SK-MEL-5 (cell line): ENCODE measurements around the gene TRIM28. TPM values are rescaled to one million over a fixed set of nuclear protein-coding genes. Genes with fewer than 3 reads are reported as not detected.

ENCODE experiments used
- DNase-seq: peaks from one replicate; pipeline ENCODE4 v3.0.0-alpha.2; 2016; ENCODE audit warnings: low read depth, low spot score
- in situ Hi-C: cut with HindIII; loops from 2 replicates; pipeline ENCODE4 v1.10.0; 2016; ENCODE audit warnings: low sequenced_read_pairs, high pct_unique_total_duplicates, low pct_unique_long_range_greater_than_20kb
- small RNA-seq, 2 experiments: library from RNA; depleted of rRNA; stranded (forward); fragments of <200 nt; gene quantifications; one replicate each; pipeline ENCODE3, GENCODE V24; 2014
- total RNA-seq: library from RNA; depleted of rRNA; stranded (reverse); fragments of >200 nt; shearing (Covaris generic); gene quantifications from 2 replicates; pipeline ENCODE4 v1.2.3, GENCODE V29; 2014; rRNA removed

TRIM28 gene
- total RNA-seq, 1 experiment from 2014 or later, result 346 TPM

- no peak for DNase-seq
- in situ Hi-C loops, result no loop called here
Measured at GRCh38 chr19:58584498-58585441, 40.9 kb downstream of the TRIM28 start.

GRCh38 chr19:58585442-58586132, 41.7 kb downstream of the TRIM28 start:
- no peak for DNase-seq
- in situ Hi-C loops, result no loop called here

GRCh38 chr19:58586133-58586765, 42.4 kb downstream of the TRIM28 start:
- DNase-seq, result no peak

More at GRCh38 chr19:58586133-58586765, 42.4 kb downstream of the TRIM28 start:
- in situ Hi-C loops, result no loop called here

Small RNAs within 50 kb of the gene (small RNA-seq; reads per million reads assigned to genes)
- 0 reads per million in 2 experiments for gene MIR6807
- 0 to 0.02 reads per million in 2 experiments for gene RN7SL525P

Other genes with a start within 250 kb of the TRIM28 start
- 48.0 and 48.1 TPM in 2 replicates for gene ERVK3-1, start 238.7 kb upstream of the TRIM28 start, total RNA-seq
- 2.9 and 3.2 TPM in 2 replicates for gene ZSCAN22, start 217.1 kb upstream of the TRIM28 start, total RNA-seq
- gene A1BG, start 190.6 kb upstream of the TRIM28 start, total RNA-seq, result 18.7 and 23.4 TPM in 2 replicates
- 0.40 and 1.3 TPM in 2 replicates for gene ZNF497, start 181.3 kb upstream of the TRIM28 start, total RNA-seq
- 0.40 and 0.87 TPM in 2 replicates for gene ZNF837, start 163.0 kb upstream of the TRIM28 start, total RNA-seq
- 1,789 and 1,795 TPM in 2 replicates for gene RPS5, start 156.8 kb upstream of the TRIM28 start, total RNA-seq
- gene RNF225, start 148.4 kb upstream of the TRIM28 start, total RNA-seq, result not detected in 2 replicates
- gene ZNF584, start 135.4 kb upstream of the TRIM28 start, total RNA-seq, result 12.5 and 13.9 TPM in 2 replicates
- 0.16 and 0.35 TPM in 2 replicates for gene ZNF132, start 103.9 kb upstream of the TRIM28 start, total RNA-seq
- 6.8 TPM in 2 replicates for gene ZNF324B, start 92.4 kb upstream of the TRIM28 start, total RNA-seq
- gene ZNF324, start 77.0 kb upstream of the TRIM28 start, total RNA-seq, result 6.3 and 7.7 TPM in 2 replicates
- gene ZNF446, start 67.7 kb upstream of the TRIM28 start, total RNA-seq, result 7.6 and 8.7 TPM in 2 replicates
- 0.13 and 0.16 TPM in 2 replicates for gene SLC27A5, start 32.1 kb upstream of the TRIM28 start, total RNA-seq
- gene ZBTB45, start 24.3 kb upstream of the TRIM28 start, total RNA-seq, result 1.9 and 3.3 TPM in 2 replicates
- gene CHMP2A, start 11.0 kb downstream of the TRIM28 start, total RNA-seq, result 82.6 and 89.4 TPM in 2 replicates
- 82.8 and 85.3 TPM in 2 replicates for gene UBE2M, start 14.5 kb downstream of the TRIM28 start, total RNA-seq
- 5.4 and 5.9 TPM in 2 replicates for gene MZF1, start 29.3 kb downstream of the TRIM28 start, total RNA-seq